Measurements from ENCODE around the gene HDC.

The HDC gene

GRCh38 chr15:50244959-50245624, 20.4 kb downstream of the HDC start:
- H3K4me3 Mint-ChIP-seq: no peak overlapping the region
- peaks cover 8% of the 10 kb centered on the region for H3K4me1 Mint-ChIP-seq
- H3K9me3 Mint-ChIP-seq: no peaks in the 10 kb centered on the region
- no peak for ATAC-seq
- H3K36me3 Mint-ChIP-seq: no peaks in the 10 kb centered on the region
- no peak overlapping the region for H3K27ac Mint-ChIP-seq
- H3K27me3 Mint-ChIP-seq: no peaks in the 10 kb centered on the region

- no peak for ATAC-seq
- H3K36me3 Mint-ChIP-seq: no peaks in the 10 kb centered on the region
These were observed 21.4 kb downstream of the HDC start for GRCh38 chr15:50244153-50244552.

GRCh38 chr15:50241684-50242450, 23.7 kb downstream of the HDC start:
- Mint-ChIP-seq H3K4me3 (no peak overlapping the region), H3K27ac (no peak overlapping the region), H3K9me3 (no peaks in the 10 kb centered on the region), H3K36me3 (no peaks in the 10 kb centered on the region), H3K4me1 (no peaks in the 10 kb centered on the region), H3K27me3 (no peaks in the 10 kb centered on the region)
- ATAC-seq: no peak

More at GRCh38 chr15:50244153-50244552, 21.4 kb downstream of the HDC start:
- Mint-ChIP-seq H3K4me1 (peaks cover 8% of the 10 kb centered on the region), H3K9me3 (no peaks in the 10 kb centered on the region), H3K27ac (no peak overlapping the region), H3K4me3 (no peak overlapping the region), H3K27me3 (no peaks in the 10 kb centered on the region)

GRCh38 chr15:50238255-50238654, 27.3 kb downstream of the HDC start:
- Mint-ChIP-seq H3K9me3 (no peaks in the 10 kb centered on the region), H3K27me3 (no peaks in the 10 kb centered on the region), H3K27ac (no peak overlapping the region), H3K4me1 (no peaks in the 10 kb centered on the region), H3K4me3 (no peak overlapping the region), H3K36me3 (no peaks in the 10 kb centered on the region)
- ATAC-seq: no peak

GRCh38 chr15:50236433-50236832, 29.1 kb downstream of the HDC start:
- ATAC-seq: no peak
- Mint-ChIP-seq H3K27ac (no peak overlapping the region), H3K4me3 (no peak overlapping the region), H3K27me3 (no peaks in the 10 kb centered on the region), H3K36me3 (no peaks in the 10 kb centered on the region), H3K9me3 (no peaks in the 10 kb centered on the region), H3K4me1 (no peaks in the 10 kb centered on the region)

GRCh38 chr15:50235794-50236193, 29.7 kb downstream of the HDC start:
- Mint-ChIP-seq H3K27ac (no peak overlapping the region), H3K36me3 (no peaks in the 10 kb centered on the region), H3K27me3 (no peaks in the 10 kb centered on the region), H3K9me3 (no peaks in the 10 kb centered on the region), H3K4me1 (no peaks in the 10 kb centered on the region), H3K4me3 (no peak overlapping the region)
- ATAC-seq: no peak

GRCh38 chr15:50234764-50235163, 30.8 kb downstream of the HDC start:
- no peak for ATAC-seq
- Mint-ChIP-seq H3K27me3 (no peaks in the 10 kb centered on the region), H3K4me1 (no peaks in the 10 kb centered on the region), H3K36me3 (no peaks in the 10 kb centered on the region), H3K27ac (no peak overlapping the region), H3K9me3 (no peaks in the 10 kb centered on the region), H3K4me3 (no peak overlapping the region)

- Mint-ChIP-seq H3K36me3 (no peaks in the 10 kb centered on the region), H3K4me1 (no peaks in the 10 kb centered on the region), H3K4me3 (no peak overlapping the region), H3K27ac (no peak overlapping the region), H3K27me3 (no peaks in the 10 kb centered on the region), H3K9me3 (no peaks in the 10 kb centered on the region)
- ATAC-seq: no peak
These were observed 32.3 kb downstream of the HDC start for GRCh38 chr15:50233192-50233736.

GRCh38 chr15:50232791-50233190, 32.7 kb downstream of the HDC start:
- Mint-ChIP-seq H3K27me3 (no peaks in the 10 kb centered on the region), H3K4me3 (no peak overlapping the region), H3K9me3 (no peaks in the 10 kb centered on the region), H3K4me1 (no peaks in the 10 kb centered on the region), H3K27ac (no peak overlapping the region), H3K36me3 (no peaks in the 10 kb centered on the region)
- no peak for ATAC-seq

- Mint-ChIP-seq H3K27ac (no peak overlapping the region), H3K36me3 (no peaks in the 10 kb centered on the region), H3K9me3 (no peaks in the 10 kb centered on the region), H3K27me3 (no peaks in the 10 kb centered on the region), H3K4me1 (no peaks in the 10 kb centered on the region), H3K4me3 (no peak overlapping the region)
- ATAC-seq: no peak
These were observed 33.8 kb downstream of the HDC start for GRCh38 chr15:50231761-50232160.

- Mint-ChIP-seq H3K27me3 (no peaks in the 10 kb centered on the region), H3K4me1 (no peaks in the 10 kb centered on the region), H3K27ac (no peak overlapping the region), H3K9me3 (no peaks in the 10 kb centered on the region), H3K36me3 (no peaks in the 10 kb centered on the region), H3K4me3 (no peak overlapping the region)
- no peak for ATAC-seq
These were observed 36.2 kb downstream of the HDC start for GRCh38 chr15:50229336-50229735.

- H3K27me3 Mint-ChIP-seq: no peaks in the 10 kb centered on the region
- H3K27ac Mint-ChIP-seq: no peak overlapping the region
- ATAC-seq: no peak
- H3K4me3 Mint-ChIP-seq: no peak overlapping the region
- H3K9me3 Mint-ChIP-seq: no peaks in the 10 kb centered on the region
- no peaks in the 10 kb centered on the region for H3K36me3 Mint-ChIP-seq
- H3K4me1 Mint-ChIP-seq: no peaks in the 10 kb centered on the region
These were observed 36.7 kb downstream of the HDC start for GRCh38 chr15:50228866-50229265.

GRCh38 chr15:50227076-50227475, 38.5 kb downstream of the HDC start:
- Mint-ChIP-seq H3K27ac (no peak overlapping the region), H3K27me3 (no peaks in the 10 kb centered on the region), H3K4me1 (peaks cover 4% of the 10 kb centered on the region), H3K36me3 (no peaks in the 10 kb centered on the region), H3K9me3 (no peaks in the 10 kb centered on the region), H3K4me3 (no peak overlapping the region)
- ATAC-seq: no peak

- H3K4me3 Mint-ChIP-seq: no peak overlapping the region
- no peaks in the 10 kb centered on the region for H3K27me3 Mint-ChIP-seq
- H3K27ac Mint-ChIP-seq: no peak overlapping the region
- peaks cover 6% of the 10 kb centered on the region for H3K4me1 Mint-ChIP-seq
- no peak for ATAC-seq
- no peaks in the 10 kb centered on the region for H3K9me3 Mint-ChIP-seq
- no peaks in the 10 kb centered on the region for H3K36me3 Mint-ChIP-seq
These were observed 39.6 kb downstream of the HDC start for GRCh38 chr15:50225938-50226337.

GRCh38 chr15:50225057-50225456, 40.5 kb downstream of the HDC start:
- ATAC-seq: no peak
- no peaks in the 10 kb centered on the region for H3K9me3 Mint-ChIP-seq
- no peaks in the 10 kb centered on the region for H3K27me3 Mint-ChIP-seq
- peaks cover 6% of the 10 kb centered on the region for H3K4me1 Mint-ChIP-seq
- H3K4me3 Mint-ChIP-seq: no peak overlapping the region
- no peak overlapping the region for H3K27ac Mint-ChIP-seq
- no peaks in the 10 kb centered on the region for H3K36me3 Mint-ChIP-seq

- H3K4me3 Mint-ChIP-seq: no peak overlapping the region
- peaks cover 6% of the 10 kb centered on the region for H3K4me1 Mint-ChIP-seq
- no peak for ATAC-seq
- no peaks in the 10 kb centered on the region for H3K9me3 Mint-ChIP-seq
- H3K36me3 Mint-ChIP-seq: no peaks in the 10 kb centered on the region
- no peaks in the 10 kb centered on the region for H3K27me3 Mint-ChIP-seq
- no peak overlapping the region for H3K27ac Mint-ChIP-seq
These were observed 40.9 kb downstream of the HDC start for GRCh38 chr15:50224606-50225005.

All from stimulated activated memory B cell treated with anti-CD40 and anti-IgM and Interleukin-4, amounts not matched to agents 10 μg/mL and 1 μg/mL and 100 μg/mL, for 72 hours (primary cell).